Esophagus squamous epithelium (tissue), 4 donors: ENCODE measurements around the gene SNX24.

ENCODE experiments used
- POLR2A ChIP-seq, 4 donors: fragments of 450-650 bp; IDR thresholded peaks; one replicate each; pipeline ENCODE4 v1.6.1; 2017; ENCODE audit warnings: antibody characterized with exemption in 4 of 4, mild to moderate bottlenecking in 4 of 4, moderate library complexity in 3 of 4
- TF ChIP-seq, protein P1 (sequence below), 6 experiments: fragments of 450-650 bp in 4 of 6; fragments of 200-600 bp in 2 of 6; sonication (generic) in 2 of 6; IDR thresholded peaks; one replicate each; pipeline ENCODE4 v1.5.1; 2016 to 2019; ENCODE audit warnings: antibody characterized with exemption in 6 of 6, mild to moderate bottlenecking in 4 of 6, moderate library complexity in 4 of 6

DNA sequence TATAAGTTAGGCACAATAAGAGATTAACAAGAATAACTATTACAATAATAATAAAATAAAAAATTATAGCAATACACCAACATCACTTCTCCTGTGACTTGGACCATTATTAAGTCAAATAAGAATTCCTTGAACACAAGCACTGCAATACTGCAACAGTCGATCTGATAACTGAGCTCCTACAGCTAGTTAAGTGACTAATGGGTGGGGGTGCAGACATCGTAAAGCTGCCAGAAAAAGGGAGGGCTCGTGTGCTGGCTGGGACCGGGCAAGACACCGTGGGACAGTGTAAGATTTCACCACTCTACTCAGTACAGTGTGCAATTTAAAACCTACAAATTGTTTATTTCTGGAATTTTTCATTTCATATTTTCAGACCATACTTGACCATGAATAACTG, 78.8 kb downstream of the SNX24 start:
- no peak for TF ChIP-seq POLR2A (IDR thresholded peaks at IDR 0.05)
- TF ChIP-seq, protein P1, sequence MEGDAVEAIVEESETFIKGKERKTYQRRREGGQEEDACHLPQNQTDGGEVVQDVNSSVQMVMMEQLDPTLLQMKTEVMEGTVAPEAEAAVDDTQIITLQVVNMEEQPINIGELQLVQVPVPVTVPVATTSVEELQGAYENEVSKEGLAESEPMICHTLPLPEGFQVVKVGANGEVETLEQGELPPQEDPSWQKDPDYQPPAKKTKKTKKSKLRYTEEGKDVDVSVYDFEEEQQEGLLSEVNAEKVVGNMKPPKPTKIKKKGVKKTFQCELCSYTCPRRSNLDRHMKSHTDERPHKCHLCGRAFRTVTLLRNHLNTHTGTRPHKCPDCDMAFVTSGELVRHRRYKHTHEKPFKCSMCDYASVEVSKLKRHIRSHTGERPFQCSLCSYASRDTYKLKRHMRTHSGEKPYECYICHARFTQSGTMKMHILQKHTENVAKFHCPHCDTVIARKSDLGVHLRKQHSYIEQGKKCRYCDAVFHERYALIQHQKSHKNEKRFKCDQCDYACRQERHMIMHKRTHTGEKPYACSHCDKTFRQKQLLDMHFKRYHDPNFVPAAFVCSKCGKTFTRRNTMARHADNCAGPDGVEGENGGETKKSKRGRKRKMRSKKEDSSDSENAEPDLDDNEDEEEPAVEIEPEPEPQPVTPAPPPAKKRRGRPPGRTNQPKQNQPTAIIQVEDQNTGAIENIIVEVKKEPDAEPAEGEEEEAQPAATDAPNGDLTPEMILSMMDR (IDR thresholded peaks at IDR 0.05): no peak
